ENCODE measurements around the gene KCNJ8.
"Not testable (repeated sequence)": the region's sequence is repeated elsewhere in the genome, so short reads cannot be mapped to it uniquely, and the experiment has no call there.

Gene KCNJ8

GRCh38 chr12:21801522-21802288, 27.2 kb upstream of the KCNJ8 start:
- TF ChIP-seq, protein P1, sequence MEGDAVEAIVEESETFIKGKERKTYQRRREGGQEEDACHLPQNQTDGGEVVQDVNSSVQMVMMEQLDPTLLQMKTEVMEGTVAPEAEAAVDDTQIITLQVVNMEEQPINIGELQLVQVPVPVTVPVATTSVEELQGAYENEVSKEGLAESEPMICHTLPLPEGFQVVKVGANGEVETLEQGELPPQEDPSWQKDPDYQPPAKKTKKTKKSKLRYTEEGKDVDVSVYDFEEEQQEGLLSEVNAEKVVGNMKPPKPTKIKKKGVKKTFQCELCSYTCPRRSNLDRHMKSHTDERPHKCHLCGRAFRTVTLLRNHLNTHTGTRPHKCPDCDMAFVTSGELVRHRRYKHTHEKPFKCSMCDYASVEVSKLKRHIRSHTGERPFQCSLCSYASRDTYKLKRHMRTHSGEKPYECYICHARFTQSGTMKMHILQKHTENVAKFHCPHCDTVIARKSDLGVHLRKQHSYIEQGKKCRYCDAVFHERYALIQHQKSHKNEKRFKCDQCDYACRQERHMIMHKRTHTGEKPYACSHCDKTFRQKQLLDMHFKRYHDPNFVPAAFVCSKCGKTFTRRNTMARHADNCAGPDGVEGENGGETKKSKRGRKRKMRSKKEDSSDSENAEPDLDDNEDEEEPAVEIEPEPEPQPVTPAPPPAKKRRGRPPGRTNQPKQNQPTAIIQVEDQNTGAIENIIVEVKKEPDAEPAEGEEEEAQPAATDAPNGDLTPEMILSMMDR (IDR thresholded peaks at IDR 0.05; ENCODE audit: control insufficient read depth, extremely low read depth, insufficient read depth) = no peak
- no peak for DNase-seq (ENCODE audit: low read depth)
- no peak overlapping the region for H3K4me3 ChIP-seq (ENCODE audit: low read depth, low read length)

- TF ChIP-seq, protein P1 (IDR thresholded peaks at IDR 0.05; ENCODE audit: control insufficient read depth, extremely low read depth, insufficient read depth) = no peak
- no peak for DNase-seq (ENCODE audit: low read depth)
- H3K4me3 ChIP-seq (ENCODE audit: low read depth, low read length) = no peak overlapping the region
Measured at GRCh38 chr12:21800011-21800410, 25.5 kb upstream of the KCNJ8 start.

DNA sequence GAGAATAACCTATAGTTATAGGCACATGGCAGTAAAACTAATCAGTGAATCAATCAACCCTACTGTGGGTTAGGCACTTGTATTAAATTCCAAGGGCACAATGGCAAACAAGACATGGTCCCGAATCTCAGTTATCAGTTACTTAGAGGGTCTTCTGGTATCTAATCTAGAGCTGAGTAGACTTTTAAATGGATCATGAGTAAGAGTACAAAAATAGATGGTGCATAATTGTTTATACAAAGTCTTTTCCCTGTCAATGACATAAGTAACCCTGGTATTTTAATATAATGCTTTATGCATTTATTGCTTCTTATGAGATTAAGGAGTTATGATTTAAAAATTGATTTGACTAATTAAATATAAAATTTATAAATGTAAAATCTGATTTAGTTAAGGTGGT, 23.0 kb upstream of the KCNJ8 start:
- TF ChIP-seq, protein P1 (IDR thresholded peaks at IDR 0.05; ENCODE audit: control insufficient read depth, extremely low read depth, insufficient read depth) = no peak
- H3K4me3 ChIP-seq (ENCODE audit: low read depth, low read length) = no peak overlapping the region
- DNase-seq (ENCODE audit: low read depth) = no peak

GRCh38 chr12:21795648-21796328, 21.3 kb upstream of the KCNJ8 start:
- DNase-seq (ENCODE audit: low read depth) = no peak
- TF ChIP-seq, protein P1 (IDR thresholded peaks at IDR 0.05; ENCODE audit: control insufficient read depth, extremely low read depth, insufficient read depth) = no peak

DNA sequence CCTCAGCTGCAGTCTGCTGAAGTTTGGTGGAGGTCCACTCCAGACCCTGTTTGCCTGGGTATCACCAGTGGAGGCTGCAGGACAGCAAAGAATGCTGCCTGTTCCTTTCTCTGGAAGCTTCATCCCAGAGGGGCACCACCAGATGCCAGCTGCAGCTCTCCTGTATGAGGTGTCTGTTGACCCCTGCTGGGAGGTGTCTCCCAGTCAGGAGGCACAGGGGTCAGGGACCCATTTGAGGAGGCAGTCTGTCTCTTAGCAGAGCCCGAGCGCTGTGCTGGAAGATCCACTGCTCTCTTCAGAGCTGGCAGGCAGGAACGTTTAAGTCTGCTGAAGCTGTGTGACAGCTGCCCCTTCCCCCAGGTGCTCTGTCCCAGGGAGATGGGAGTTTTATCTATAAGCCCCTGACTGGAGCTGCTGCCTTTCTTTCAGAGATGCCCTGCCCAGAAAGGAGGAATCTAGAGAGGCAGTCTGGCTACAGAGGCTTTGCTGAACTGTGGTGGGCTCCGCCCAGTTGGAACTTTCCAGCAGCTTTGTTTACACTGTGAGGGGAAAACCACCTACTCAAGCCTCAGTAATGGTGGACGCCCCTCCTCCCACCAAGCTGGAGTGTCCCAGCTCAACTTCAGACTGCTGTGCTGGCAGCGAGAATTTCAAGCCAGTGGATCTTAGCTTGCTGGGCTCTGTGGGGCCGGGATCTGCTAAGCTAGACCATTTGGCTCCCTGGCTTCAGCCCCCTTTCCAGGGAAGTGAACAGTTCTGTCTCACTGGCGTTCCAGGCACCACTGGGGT, 20.5 kb upstream of the KCNJ8 start:
- DNase-seq (ENCODE audit: low read depth); H3K4me3 ChIP-seq (ENCODE audit: low read depth, low read length): not testable (repeated sequence)

More at GRCh38 chr12:21795648-21796328, 21.3 kb upstream of the KCNJ8 start:
- H3K4me3 ChIP-seq (ENCODE audit: low read depth, low read length) = no peak overlapping the region

- not testable (repeated sequence) for DNase-seq (ENCODE audit: low read depth); H3K4me3 ChIP-seq (ENCODE audit: low read depth, low read length)
Measured at GRCh38 chr12:21789687-21790086, 15.2 kb upstream of the KCNJ8 start.

DNA sequence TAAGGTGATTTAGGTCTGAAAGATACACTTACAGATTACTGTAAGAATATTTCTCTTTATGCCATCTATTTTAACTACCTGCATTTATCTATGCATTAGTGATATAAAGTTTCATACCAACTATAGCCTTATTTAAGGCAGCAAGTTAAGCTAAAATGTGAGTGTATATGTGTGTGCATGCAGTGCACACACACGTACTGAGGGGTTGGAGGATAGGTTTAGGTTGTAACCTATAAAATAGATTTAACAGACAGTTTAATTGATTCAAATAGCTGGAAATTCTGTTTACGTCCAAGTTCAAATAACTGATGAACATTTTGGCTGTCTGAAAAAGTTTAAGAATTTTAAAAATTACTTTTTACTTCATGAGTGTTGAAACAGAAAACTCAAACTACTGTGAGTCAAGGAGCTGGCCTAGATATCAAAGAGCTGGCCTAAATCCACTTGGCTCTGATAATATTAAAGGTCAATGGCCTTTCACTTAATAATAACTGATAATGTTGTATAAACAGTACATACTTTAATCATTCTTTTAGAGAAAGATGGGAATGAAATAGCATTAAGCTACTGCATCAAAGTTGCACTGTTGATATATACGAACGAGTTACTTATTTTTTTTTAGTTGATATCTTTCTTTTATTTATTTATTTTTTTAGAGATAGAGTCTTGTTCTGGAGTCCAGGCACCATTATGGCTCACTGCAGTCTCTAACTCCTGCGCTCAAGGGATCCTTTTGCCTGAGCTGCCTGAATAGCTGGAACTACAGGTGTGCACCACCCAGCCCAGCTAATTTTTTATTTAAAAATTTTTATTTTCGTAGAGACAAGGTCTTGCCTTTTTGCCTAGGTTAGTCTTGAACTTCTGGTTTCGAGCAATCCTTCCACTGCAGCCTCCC, 13.8 kb upstream of the KCNJ8 start:
- DNase-seq (ENCODE audit: low read depth) = no peak
- TF ChIP-seq, protein P1 (IDR thresholded peaks at IDR 0.05; ENCODE audit: control insufficient read depth, extremely low read depth, insufficient read depth) = no peak
- H3K4me3 ChIP-seq (ENCODE audit: low read depth, low read length) = no peak overlapping the region
